Measurements from ENCODE around the gene MACROD2. TPM values are rescaled to one million over a fixed set of nuclear protein-coding genes. Genes with fewer than 3 reads are reported as not detected.

The MACROD2 gene
- total and polyA plus RNA-seq, 2 of the 4 experiments (the other 2 are of a cell fraction) = not detected

- Histone ChIP-seq H2AFZ (replicated peaks; ENCODE audit: low read length, poor library complexity) (no peak overlapping the region), H2AK9ac (replicated peaks; ENCODE audit: low read depth, low read length, poor library complexity) (no peak overlapping the region), H3K27me3 (ENCODE audit: control insufficient read depth, insufficient read depth, low read length) (no peaks in the 10 kb centered on the region), H3K23ac (ENCODE audit: low read depth, low read length) (no peak overlapping the region), H3K4me2 (ENCODE audit: low read depth, low read length) (no peak overlapping the region), H4K5ac (ENCODE audit: low read depth, low read length) (no peak overlapping the region), H3K4me1 (ENCODE audit: control insufficient read depth, insufficient read depth, low read length) (no peaks in the 10 kb centered on the region), H4K8ac (ENCODE audit: low read depth in 2 of 2, low read length in 2 of 2) (no peak overlapping the region), H3K4me3 (ENCODE audit: insufficient read depth, low read depth, low read length) (no peak overlapping the region), H2BK20ac (ENCODE audit: low read depth, low read length) (no peak overlapping the region), H3K79me1 (ENCODE audit: low read depth in 1 of 2, low read length in 2 of 2) (no peaks in the 10 kb centered on the region), H3K9me3 (ENCODE audit: control insufficient read depth, insufficient read depth, low read length) (peaks cover 17% of the 10 kb centered on the region), H4K20me1 (ENCODE audit: insufficient read depth, low read length) (no peaks in the 10 kb centered on the region), H2BK5ac (ENCODE audit: low read depth, low read length, poor library complexity, severe bottlenecking) (no peak overlapping the region), H3K9me1 (ENCODE audit: insufficient read depth, low read length) (no peaks in the 10 kb centered on the region), H3K56ac (ENCODE audit: extremely low read depth, insufficient read depth, low read length) (no peak overlapping the region), H3K4ac (ENCODE audit: low read depth, low read length) (no peak overlapping the region), H3K27ac (ENCODE audit: insufficient read depth, low read length) (no peak overlapping the region), H3K9ac (ENCODE audit: low read depth, low read length) (no peak overlapping the region), H3K18ac (ENCODE audit: low read depth, low read length) (no peak overlapping the region), H3K36me3 (ENCODE audit: control insufficient read depth, insufficient read depth, low read length) (no peaks in the 10 kb centered on the region), H2AK5ac (ENCODE audit: low read depth, low read length) (no peak overlapping the region), H2BK120ac (ENCODE audit: low read depth, low read length) (no peak overlapping the region), H3K14ac (replicated peaks; ENCODE audit: low read depth, low read length) (no peak overlapping the region), H2BK15ac (ENCODE audit: low read depth, low read length) (no peak overlapping the region), H4K91ac (ENCODE audit: insufficient read depth, low read depth, low read length) (no peak overlapping the region)
- no peak for ATAC-seq (ENCODE audit: low read depth)
- no TSS peak for BruUV-seq (replicated peaks)
- in situ Hi-C loops (cut with MboI; ENCODE audit: low sequenced_read_pairs) (no loop called here), intact Hi-C loops (cut with micrococcal nuclease) (no loop called here), dilution Hi-C loops (cut with HindIII; ENCODE audit: low sequenced_read_pairs, unreplicated experiment) (no loop called here)
- TF ChIP-seq CHD1 (IDR thresholded peaks at IDR 0.05; ENCODE audit: low read depth, low read length) (no peak), BHLHE40 (IDR thresholded peaks at IDR 0.05; ENCODE audit: low read depth, low read length) (no peak), MAZ (IDR thresholded peaks at IDR 0.05; ENCODE audit: borderline replicate concordance, low read depth, low read length) (no peak), NFE2L2 (IDR thresholded peaks at IDR 0.05; ENCODE audit: low read depth, low read length) (no peak), FOS (IDR thresholded peaks at IDR 0.05; ENCODE audit: low read depth, low read length) (no peak), RAD21 (IDR thresholded peaks at IDR 0.05; ENCODE audit: low read length) (no peak), RCOR1 (IDR thresholded peaks at IDR 0.05; ENCODE audit: insufficient replicate concordance, low read length) (no peak), CTCF (conservative IDR thresholded peaks at IDR 0.05; ENCODE audit: low read depth, low read length) (no peak), MXI1 (IDR thresholded peaks at IDR 0.05; ENCODE audit: borderline replicate concordance, low read depth, low read length) (no peak), MAFK (IDR thresholded peaks at IDR 0.05; ENCODE audit: low read depth, low read length) (no peak), SMC3 (IDR thresholded peaks at IDR 0.05; ENCODE audit: low read depth, low read length) (no peak), RFX5 (IDR thresholded peaks at IDR 0.05; ENCODE audit: low read depth, low read length) (no peak), POLR2A (IDR thresholded peaks at IDR 0.05; ENCODE audit: low read depth, low read length) (no peak), USF2 (IDR thresholded peaks at IDR 0.05; ENCODE audit: low read depth, low read length) (no peak), CEBPB (IDR thresholded peaks at IDR 0.05; ENCODE audit: low read depth, low read length) (no peak)
- CTCF ChIA-PET = no interaction called here
- 48% methylated on average over 5 of the region's 6 CpGs; no CpG with 5 or more reads in 1 of the 2 experiments for WGBS, 2 experiments (ENCODE audit: extremely low coverage in 2 of 2, insufficient read length in 1 of 2)
- no peak for DNase-seq
- POLR2A ChIA-PET (ENCODE audit: unreplicated experiment) = no interaction called here
Observed at GRCh38 chr20:16011056-16011455, 2015.7 kb downstream of the MACROD2 start.

All from IMR-90 (cell line).